Measurements from ENCODE around the gene TMEM18.

Gene TMEM18

GRCh38 chr2:672606-672905, 4.7 kb downstream of the TMEM18 start:
- DNase-seq (ENCODE audit: low read depth, low spot score) = no peak

GRCh38 chr2:671787-672605, 5.2 kb downstream of the TMEM18 start:
- DNase-seq (ENCODE audit: low read depth, low spot score) = no peak

DNA sequence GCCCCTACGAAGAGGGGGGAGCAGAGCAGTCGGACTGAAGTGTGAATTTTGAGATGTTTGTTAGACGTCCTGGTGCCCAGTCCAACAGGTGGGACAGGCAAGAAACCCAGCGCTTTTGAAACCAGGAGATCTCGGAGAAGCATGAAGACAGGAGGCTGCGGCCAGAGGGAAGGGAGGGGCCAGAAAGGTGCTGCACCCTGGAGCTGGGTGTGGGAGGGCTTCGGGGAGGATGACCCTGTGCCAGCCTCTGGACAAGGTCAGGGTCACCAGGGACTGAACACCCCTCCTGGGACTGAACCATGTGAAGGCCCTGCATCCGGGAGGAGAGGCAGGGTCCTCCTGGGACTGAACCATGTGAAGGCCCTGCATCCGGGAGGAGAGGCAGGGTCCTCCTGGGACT, 6.1 kb downstream of the TMEM18 start:
- no peak for DNase-seq (ENCODE audit: low read depth, low spot score)

DNA sequence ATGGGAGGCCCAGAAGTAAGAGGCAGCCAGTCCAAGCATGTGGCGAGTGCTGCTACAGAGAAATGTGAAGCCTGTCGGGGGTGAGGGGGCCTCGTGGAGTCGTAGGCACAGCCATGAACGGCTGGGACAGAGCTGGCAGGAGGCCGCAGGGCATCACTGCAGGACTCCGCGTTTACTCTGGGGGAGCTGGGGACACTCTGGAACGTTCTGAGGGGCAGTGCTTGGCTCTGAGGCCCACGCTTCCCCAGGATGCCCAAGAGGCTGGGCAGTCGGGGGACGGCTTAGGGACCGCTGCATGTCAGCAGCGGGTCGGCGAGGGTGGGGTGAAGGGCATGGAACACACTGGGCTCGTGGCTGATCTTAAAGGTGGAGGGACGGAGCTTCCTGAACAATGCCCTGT, 6.6 kb downstream of the TMEM18 start:
- DNase-seq (ENCODE audit: low read depth, low spot score) = no peak

GRCh38 chr2:669323-669722, 7.9 kb downstream of the TMEM18 start:
- DNase-seq (ENCODE audit: low read depth, low spot score) = no peak

DNA sequence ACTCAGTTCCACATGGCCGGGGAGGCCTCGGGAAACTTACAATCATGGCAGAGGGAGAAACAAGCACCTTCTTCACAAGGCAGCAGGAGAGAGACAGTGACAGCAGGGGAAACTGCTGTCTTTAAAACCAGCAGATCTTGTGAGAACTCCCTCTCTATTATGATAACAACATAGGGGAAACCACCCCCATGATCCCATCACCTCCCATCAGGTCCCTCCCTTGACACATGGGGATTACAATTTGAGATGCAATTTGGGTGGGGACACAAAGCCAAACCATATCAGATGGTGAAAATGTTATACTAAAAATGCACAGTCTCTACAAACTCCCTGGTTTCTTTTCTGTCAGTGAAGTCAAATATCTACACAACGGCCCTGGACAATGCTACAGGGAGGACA, 9.2 kb downstream of the TMEM18 start:
- no peak for DNase-seq (ENCODE audit: low read depth, low spot score)

DNA sequence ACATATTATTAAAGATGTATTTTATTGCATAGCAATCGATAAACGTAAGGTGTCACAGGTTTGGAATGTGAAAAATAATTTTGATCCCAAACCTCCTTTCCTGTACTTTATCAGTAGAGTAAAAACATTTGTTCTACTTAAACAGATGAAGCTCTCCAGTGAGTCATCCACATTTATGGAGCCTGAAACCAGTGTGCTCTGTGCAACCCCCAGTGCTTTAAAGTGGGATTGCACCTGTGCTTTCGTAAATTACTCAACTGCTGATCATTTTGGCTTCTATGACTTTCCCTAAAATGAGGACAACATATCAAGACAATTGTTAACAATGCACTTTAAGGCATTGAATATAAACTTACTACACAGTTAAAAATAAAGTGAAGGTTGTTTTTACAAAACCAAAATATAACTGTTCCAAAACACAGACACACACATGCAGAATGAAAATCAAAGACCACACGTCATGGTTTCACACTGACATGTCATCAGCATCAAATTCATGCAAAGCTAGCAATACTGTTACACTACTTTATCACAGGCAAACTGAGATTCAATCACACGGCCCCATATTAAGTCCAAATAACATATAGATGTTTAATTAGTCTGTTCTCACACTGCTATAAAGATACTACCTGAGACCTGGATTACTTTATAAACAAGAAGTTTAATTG, 9.7 kb downstream of the TMEM18 start:
- no peak for DNase-seq (ENCODE audit: low read depth, low spot score)

GRCh38 chr2:666441-666840, 10.8 kb downstream of the TMEM18 start:
- no peak for DNase-seq (ENCODE audit: low read depth, low spot score)

DNA sequence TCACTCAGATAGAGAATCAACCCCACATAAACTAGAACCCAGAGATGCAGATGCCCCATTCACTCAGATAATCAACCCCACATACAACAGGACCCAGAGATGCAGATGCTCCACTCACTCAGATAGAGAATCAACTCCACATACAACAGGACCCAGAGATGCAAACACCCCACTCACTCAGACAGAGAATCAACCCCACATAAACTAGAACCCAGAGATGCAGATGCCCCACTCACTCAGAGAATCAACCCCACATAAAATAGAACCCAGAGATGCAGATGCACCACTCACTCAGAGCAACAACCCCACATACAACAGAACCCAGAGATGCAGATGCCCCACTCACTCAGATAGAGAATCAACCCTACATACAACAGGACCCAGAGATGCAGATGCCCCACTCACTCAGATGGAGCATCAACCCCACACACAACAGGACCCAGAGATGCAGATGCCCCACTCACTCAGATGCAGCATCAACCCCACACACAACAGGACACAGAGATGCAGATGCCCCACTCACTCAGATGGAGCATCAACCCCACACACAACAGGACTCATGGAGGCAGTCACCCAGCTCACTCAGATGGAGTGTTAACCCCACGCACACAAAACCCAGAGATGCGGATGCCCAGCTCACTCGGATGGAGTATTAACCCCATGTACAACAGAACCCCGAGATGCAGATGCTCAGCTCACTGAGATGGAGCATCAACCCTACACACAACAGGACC, 11.7 kb downstream of the TMEM18 start:
- DNase-seq (ENCODE audit: low read depth, low spot score) = no peak

GRCh38 chr2:664063-664462, 13.1 kb downstream of the TMEM18 start:
- DNase-seq (ENCODE audit: low read depth, low spot score) = no peak

DNA sequence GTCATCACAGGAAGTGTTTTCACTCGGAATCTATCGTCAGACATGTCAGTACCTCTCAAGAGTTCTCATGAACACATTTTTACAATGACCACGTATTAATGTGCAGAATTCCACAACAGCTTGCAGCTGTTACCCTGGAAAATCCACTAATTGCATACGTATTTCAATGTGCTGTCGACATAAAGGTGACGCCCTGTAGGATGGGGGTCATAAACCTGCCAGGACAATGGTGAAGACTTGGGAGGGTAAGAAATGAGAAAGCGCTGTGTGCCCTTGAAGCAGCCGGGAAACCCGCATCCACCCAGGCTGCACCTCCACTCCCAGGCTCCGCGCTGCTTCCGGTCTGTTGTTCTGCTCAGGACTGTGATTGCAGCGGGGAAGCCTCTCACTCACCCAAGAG, 14.0 kb downstream of the TMEM18 start:
- DNase-seq (ENCODE audit: low read depth, low spot score) = no peak

DNA sequence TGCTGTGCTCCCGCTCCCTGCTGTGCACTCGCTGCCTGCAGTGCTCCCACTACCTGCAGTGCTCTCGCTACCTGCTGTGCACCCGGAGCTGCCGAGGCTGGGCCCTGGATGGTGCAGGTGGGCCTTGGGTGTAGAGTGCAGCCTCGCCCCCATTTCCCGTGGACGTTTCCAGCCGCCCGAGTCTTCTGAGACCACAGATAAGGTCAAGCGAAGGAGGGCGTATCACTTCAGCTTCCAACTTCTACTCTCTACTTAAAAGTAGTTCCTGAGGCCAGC, 15.9 kb downstream of the TMEM18 start:
- DNase-seq (ENCODE audit: low read depth, low spot score) = no peak

- no peak for DNase-seq (ENCODE audit: low read depth, low spot score)
Observed at GRCh38 chr2:660586-661359, 16.4 kb downstream of the TMEM18 start.

GRCh38 chr2:660029-660428, 17.2 kb downstream of the TMEM18 start:
- DNase-seq (ENCODE audit: low read depth, low spot score) = no peak

GRCh38 chr2:658426-658825, 18.8 kb downstream of the TMEM18 start:
- no peak for DNase-seq (ENCODE audit: low read depth, low spot score)

DNA sequence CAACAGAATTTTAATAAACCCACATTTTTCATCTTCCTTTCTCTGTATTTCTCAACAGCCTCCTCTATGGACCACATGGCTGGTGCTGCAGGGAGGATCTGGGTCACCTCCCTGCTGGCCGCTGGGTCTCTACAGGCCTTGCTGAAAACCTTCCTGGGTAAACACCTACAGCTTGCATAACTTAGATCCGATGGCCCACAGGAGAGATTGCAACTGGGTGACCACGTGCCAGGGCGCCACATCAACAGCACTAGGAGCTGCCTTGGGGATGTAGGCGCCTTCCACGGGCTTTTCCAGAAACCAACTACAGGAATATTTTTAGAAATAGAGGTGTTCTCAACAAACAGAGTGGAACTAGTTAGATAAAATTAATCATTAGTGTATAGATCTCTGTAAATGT, 19.4 kb downstream of the TMEM18 start:
- no peak for DNase-seq (ENCODE audit: low read depth, low spot score)

DNA sequence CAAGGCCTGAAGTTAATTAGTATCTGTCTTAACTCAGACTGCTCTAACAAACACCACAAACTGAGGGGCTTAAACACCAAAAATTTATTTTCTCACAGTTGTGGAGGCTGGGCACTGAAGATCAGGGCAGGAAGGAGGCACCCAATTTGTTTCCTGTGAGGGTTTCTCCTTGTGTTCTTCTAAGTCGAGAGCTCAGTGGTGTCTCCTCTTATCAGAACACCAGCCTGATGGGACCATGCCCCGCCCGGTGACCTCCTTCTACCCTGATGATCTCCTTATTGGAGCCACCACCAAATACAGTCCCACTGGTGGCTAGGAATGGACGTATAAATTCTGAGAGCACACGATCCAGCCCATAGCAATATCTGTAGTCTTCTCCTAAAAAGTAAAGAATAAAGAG, 20.5 kb downstream of the TMEM18 start:
- DNase-seq (ENCODE audit: low read depth, low spot score) = no peak

- no peak for DNase-seq (ENCODE audit: low read depth, low spot score)
Observed at GRCh38 chr2:655626-656025, 21.6 kb downstream of the TMEM18 start.

GRCh38 chr2:654896-655295, 22.3 kb downstream of the TMEM18 start:
- no peak for DNase-seq (ENCODE audit: low read depth, low spot score)

DNA sequence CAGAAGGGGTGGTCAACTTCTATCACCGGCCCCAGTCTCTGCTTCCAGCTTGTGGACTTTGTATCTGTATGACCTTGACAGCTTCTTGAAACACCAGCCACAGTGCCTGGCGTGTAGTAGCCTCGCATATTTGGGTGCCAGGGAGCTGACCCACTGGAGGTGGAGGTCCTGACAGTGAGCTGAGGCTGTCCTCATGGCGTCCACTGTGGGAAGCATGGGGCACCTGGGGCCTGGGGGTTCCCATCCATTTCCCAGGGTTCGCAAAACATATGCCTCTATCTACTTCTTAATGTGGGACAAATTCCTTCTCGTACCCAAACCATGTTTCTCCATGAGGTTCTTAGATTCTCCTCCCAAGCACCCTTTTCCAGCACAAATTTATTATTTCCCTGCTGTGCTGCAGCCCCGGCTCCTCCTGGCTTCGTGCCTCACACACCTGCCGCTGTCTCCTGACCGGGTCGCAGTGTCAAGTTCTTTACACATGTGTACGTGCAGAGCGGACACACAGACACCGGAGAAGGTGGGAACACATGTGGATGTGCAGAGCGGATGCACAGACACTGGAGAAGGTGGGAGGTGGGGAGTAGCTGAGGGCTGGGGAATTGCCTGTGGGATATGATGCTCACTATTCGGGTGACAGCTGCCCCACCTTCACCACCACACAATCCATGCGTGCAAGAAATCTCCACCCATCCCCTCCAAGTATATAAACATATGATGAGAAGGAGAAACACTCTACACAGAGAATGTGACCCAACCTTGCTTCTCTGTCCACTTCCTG, 23.4 kb downstream of the TMEM18 start:
- DNase-seq (ENCODE audit: low read depth, low spot score) = no peak

DNA sequence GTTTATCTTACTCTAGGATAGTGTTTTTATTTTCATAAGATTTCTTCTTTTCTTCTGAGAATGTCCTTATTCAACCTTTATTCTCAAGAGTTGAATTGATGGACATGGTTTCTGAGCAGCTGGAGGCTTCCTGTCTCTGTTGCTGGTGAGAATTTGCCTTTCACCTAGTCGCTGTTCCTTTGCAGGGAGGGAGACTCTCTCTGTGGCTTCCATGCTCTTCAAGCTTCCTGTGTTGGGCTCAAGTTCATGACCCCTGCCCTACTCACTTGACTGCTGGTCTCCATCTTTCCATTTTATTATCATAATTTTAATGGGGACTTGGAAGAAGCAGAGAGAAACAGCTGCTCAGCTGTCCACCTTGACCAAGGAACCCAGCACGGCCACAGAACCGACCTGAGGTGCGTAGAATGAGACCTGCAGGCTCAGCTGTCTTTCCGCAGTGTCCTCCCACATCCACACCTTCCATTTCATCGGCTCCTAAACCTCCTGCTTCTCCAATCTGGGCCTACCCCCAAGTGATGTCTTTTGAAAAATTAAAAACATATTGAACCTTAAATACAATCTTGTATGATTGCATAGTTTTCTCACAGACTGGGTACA, 24.2 kb downstream of the TMEM18 start:
- no peak for DNase-seq (ENCODE audit: low read depth, low spot score)

Measured in activated CD4-positive, CD25-positive, alpha-beta regulatory T cell treated with anti-CD3 and anti-CD28 coated beads, Interleukin-2, amount 50 U/mL, for 16 hours (primary cell).